ENCODE data around the gene FRMD4A.

Gene FRMD4A

DNA sequence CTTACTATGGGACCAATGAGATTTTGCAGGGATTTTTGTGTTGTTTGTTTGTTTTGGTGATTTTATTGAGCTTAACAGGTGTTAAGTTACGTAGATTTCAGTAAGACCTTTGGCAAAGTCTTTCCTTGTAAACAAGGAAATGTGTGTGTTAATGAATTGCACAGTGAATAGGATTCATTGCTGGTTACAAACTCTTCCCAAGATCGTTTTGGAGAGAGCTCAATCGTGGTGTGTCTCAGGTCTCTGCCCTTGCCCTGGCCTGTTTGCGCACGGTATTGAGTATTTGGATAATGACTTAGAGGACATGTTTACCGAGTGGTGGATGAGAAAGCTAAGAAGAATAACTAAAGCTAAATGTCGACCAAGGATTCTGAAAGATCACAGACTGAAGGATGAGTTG lies 702.1 kb downstream of the FRMD4A start:
- Histone ChIP-seq H3K4me3 (ENCODE audit: severe bottlenecking) (no peak overlapping the region), H3K27ac (ENCODE audit: poor library complexity, severe bottlenecking) (no peak overlapping the region), H3K9me3 (ENCODE audit: severe bottlenecking) (no peaks in the 10 kb centered on the region), H3K36me3 (ENCODE audit: low read depth) (peaks cover 7% of the 10 kb centered on the region), H3K27me3 (ENCODE audit: insufficient read depth, poor library complexity, severe bottlenecking) (no peaks in the 10 kb centered on the region), H3K4me1 (ENCODE audit: insufficient read depth, poor library complexity, severe bottlenecking) (no peaks in the 10 kb centered on the region)
- TF ChIP-seq, protein P1, sequence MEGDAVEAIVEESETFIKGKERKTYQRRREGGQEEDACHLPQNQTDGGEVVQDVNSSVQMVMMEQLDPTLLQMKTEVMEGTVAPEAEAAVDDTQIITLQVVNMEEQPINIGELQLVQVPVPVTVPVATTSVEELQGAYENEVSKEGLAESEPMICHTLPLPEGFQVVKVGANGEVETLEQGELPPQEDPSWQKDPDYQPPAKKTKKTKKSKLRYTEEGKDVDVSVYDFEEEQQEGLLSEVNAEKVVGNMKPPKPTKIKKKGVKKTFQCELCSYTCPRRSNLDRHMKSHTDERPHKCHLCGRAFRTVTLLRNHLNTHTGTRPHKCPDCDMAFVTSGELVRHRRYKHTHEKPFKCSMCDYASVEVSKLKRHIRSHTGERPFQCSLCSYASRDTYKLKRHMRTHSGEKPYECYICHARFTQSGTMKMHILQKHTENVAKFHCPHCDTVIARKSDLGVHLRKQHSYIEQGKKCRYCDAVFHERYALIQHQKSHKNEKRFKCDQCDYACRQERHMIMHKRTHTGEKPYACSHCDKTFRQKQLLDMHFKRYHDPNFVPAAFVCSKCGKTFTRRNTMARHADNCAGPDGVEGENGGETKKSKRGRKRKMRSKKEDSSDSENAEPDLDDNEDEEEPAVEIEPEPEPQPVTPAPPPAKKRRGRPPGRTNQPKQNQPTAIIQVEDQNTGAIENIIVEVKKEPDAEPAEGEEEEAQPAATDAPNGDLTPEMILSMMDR (IDR thresholded peaks at IDR 0.05; ENCODE audit: poor library complexity, severe bottlenecking): no peak
- DNase-seq (ENCODE audit: low spot score): no peak
- ATAC-seq (ENCODE audit: low read depth): no peak

DNA sequence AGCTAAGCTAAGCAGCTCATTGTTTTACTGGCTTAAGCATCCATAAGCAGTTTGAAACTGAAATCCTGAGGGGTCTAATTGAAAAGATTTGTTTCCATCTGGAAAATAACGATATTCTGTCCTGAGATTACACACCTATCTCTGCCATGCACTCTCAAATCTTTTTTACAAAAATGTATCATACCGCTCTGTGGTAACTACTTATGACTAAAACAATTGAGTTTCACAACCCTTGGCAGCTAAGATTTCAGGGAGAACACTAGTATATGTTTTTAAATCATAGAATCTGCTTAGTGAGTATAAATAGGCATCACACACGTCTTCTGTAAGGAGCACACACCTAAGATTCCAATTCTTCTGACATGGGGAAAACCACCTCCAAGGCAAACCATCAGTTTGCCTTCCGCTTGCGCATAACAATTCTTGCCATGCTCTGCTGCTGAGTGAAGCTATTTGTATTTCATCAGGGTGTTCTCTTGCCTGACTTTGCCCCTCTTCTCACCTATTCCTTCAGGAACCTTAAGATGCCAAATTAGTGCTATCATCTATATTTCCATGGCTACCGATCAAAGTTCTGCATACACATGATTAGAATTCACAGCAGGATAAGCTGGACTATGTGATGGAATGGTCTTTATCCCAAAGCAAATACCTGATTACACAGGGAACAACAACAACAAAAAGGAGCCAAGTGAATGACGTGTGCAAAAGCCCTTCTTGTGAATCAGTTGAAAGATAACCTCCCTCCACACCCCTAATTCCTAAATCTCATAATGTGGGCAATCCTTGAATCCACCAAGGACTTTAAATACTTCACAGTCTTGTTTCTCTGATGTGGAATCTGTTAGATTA lies 703.0 kb downstream of the FRMD4A start:
- Histone ChIP-seq H3K9me3 (ENCODE audit: severe bottlenecking) (no peaks in the 10 kb centered on the region), H3K36me3 (ENCODE audit: low read depth) (peaks cover 12% of the 10 kb centered on the region), H3K27ac (ENCODE audit: poor library complexity, severe bottlenecking) (no peak overlapping the region), H3K4me1 (ENCODE audit: insufficient read depth, poor library complexity, severe bottlenecking) (no peaks in the 10 kb centered on the region), H3K4me3 (ENCODE audit: severe bottlenecking) (no peak overlapping the region), H3K27me3 (ENCODE audit: insufficient read depth, poor library complexity, severe bottlenecking) (no peaks in the 10 kb centered on the region)
- DNase-seq (ENCODE audit: low spot score) (no peak), ATAC-seq (ENCODE audit: low read depth) (no peak)
- TF ChIP-seq, protein P1 (IDR thresholded peaks at IDR 0.05; ENCODE audit: poor library complexity, severe bottlenecking): no peak

GRCh38 chr10:13624630-13625029 lies 706.1 kb downstream of the FRMD4A start:
- no peaks in the 10 kb centered on the region for H3K9me3 ChIP-seq (ENCODE audit: severe bottlenecking)
- DNase-seq (ENCODE audit: low spot score) (no peak), ATAC-seq (ENCODE audit: low read depth) (no peak)
- H3K27ac ChIP-seq (ENCODE audit: poor library complexity, severe bottlenecking): no peak overlapping the region
- peaks cover 15% of the 10 kb centered on the region for H3K36me3 ChIP-seq (ENCODE audit: low read depth)
- no peak overlapping the region for H3K4me3 ChIP-seq (ENCODE audit: severe bottlenecking)
- TF ChIP-seq, protein P1 (IDR thresholded peaks at IDR 0.05; ENCODE audit: poor library complexity, severe bottlenecking): no peak
- no peaks in the 10 kb centered on the region for H3K27me3 ChIP-seq (ENCODE audit: insufficient read depth, poor library complexity, severe bottlenecking)
- H3K4me1 ChIP-seq (ENCODE audit: insufficient read depth, poor library complexity, severe bottlenecking): no peaks in the 10 kb centered on the region

DNA sequence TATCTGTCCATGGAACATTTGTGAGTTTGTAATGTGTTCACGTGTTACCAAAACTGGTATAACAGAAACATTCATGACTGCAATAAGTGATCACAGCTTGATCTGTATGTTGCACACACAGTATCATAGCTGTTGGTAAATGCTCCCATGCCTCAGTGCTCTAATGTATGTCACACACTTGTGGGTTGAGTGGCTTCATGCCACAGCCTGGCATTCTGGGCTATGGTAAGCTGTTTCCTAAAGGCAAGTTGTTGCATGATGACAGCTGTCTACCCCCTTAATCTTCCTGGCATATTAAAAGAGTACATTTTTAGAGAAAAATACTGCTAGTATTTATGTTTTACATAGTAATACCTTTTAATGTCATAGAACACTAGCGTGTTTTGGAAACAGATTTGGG lies 708.8 kb downstream of the FRMD4A start:
- Histone ChIP-seq H3K4me3 (ENCODE audit: severe bottlenecking) (no peak overlapping the region), H3K27me3 (ENCODE audit: insufficient read depth, poor library complexity, severe bottlenecking) (no peaks in the 10 kb centered on the region), H3K4me1 (ENCODE audit: insufficient read depth, poor library complexity, severe bottlenecking) (no peaks in the 10 kb centered on the region), H3K9me3 (ENCODE audit: severe bottlenecking) (no peaks in the 10 kb centered on the region), H3K27ac (ENCODE audit: poor library complexity, severe bottlenecking) (no peak overlapping the region), H3K36me3 (ENCODE audit: low read depth) (peaks cover 18% of the 10 kb centered on the region)
- TF ChIP-seq, protein P1 (IDR thresholded peaks at IDR 0.05; ENCODE audit: poor library complexity, severe bottlenecking): no peak
- ATAC-seq (ENCODE audit: low read depth): no peak
- DNase-seq (ENCODE audit: low spot score): no peak

DNA sequence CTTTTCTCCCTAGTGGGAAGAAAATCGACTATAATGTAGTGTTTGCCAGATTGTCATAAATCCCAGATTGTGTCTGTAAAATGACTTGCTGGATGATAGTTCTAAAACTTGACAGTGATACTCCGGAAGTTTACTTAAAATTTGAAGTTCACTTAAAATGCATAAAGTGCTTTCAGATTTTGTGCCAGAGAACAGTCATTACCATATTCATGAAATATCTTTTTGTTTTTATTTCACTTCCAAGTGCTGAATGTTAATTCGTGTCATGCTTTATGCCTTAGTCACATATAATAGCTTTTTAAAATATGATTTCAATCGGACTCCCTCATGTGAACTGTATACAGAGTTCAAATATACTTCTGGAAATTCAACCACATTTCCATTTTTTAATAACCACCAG lies 713.6 kb downstream of the FRMD4A start:
- TF ChIP-seq, protein P1 (IDR thresholded peaks at IDR 0.05; ENCODE audit: poor library complexity, severe bottlenecking): no peak
- no peak for DNase-seq (ENCODE audit: low spot score)
- H3K36me3 ChIP-seq (ENCODE audit: low read depth): peaks cover 37% of the 10 kb centered on the region
- H3K9me3 ChIP-seq (ENCODE audit: severe bottlenecking): no peaks in the 10 kb centered on the region
- no peak overlapping the region for H3K4me3 ChIP-seq (ENCODE audit: severe bottlenecking)
- no peak for ATAC-seq (ENCODE audit: low read depth)
- peaks cover 12% of the 10 kb centered on the region for H3K4me1 ChIP-seq (ENCODE audit: insufficient read depth, poor library complexity, severe bottlenecking)
- H3K27me3 ChIP-seq (ENCODE audit: insufficient read depth, poor library complexity, severe bottlenecking): no peaks in the 10 kb centered on the region
- H3K27ac ChIP-seq (ENCODE audit: poor library complexity, severe bottlenecking): no peak overlapping the region
